ENCODE measurements around the gene PHACTR1.

Gene PHACTR1

DNA sequence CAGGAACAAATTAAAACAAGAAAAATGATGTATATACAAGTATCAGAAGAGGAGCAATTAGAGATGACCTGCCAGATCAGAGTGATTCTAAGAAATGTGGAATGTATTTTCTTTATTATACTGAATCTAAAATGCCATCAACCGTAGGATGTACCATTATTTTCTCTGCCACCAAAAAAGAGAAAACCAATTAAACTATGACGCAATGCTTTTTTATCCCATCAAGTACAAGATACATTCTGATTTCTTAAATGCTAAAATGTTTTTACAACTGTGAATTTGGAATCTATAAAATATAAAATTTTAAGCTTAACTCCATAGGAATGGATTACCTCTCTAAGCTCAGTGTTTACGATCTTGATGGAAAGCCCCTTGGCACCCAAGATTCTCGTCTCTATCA, 85.9 kb downstream of the PHACTR1 start:
- DNase-seq = no peak

DNA sequence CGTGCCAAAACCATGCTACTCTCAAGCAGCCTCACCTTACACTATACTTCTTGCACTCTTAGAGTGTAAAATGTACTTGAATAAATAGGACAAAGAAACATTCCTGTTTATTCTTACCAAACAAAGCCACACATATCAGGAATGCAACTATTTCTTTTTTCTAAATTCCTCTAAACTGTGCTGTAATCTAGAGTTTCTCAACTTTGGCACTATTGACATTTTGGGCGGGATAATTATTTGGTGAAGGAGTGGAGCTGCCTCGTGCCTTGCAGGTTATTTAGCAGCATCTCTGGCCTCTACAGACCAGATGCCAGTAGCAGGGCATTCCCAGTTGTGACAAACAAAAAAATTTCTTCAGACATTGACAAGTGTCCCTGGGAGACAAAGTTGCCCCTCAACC, 86.9 kb downstream of the PHACTR1 start:
- no peak for DNase-seq

DNA sequence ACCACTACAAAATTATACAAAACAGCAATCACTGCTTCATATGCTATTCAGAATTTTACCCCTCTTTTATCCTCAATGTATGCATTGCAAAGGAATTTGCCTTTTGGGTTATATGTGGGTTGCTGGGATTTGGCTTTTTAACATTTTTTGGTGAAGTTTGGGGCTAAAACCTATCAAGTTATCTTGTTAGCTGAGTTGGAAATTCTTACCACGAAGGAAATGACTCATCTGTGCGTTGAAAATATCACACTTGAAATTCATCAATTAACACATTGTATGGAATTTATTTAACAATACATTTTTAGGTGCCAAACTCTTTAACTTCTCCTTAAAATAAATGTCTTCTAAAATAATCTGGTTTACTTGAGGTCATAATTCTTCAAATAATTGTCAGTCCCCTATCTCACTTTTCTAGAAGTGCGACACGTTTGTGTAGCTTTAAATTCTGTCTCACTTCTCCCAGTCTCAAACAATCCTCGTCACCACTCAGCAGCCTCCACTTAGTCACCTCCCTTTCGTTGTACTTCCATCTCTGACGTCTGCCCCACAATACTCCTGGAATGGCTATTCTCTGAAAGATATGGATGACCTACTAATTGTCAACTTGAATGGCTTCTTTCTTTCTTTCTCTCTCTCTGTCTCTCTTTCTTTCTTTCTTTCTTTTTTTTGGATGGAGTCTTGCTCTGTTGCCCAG, 88.5 kb downstream of the PHACTR1 start:
- DNase-seq = no peak

DNA sequence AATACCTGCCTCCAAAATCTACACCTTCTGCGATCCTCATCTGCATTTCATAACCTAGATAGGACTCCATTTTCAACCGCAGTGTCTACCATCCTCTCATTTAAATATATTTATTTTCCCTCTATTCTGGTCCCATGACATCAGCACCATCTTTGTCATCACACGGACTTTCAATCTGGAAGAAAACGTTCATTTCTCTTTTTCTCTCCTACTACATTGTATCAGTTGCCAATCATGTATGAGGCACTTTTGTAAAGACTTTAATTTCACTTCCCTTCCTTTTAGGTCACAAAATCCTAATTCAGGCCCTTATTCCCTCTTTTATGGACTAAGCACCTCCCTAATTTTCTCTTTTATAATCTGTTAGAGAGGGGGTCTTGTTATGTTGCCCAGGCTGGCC, 89.6 kb downstream of the PHACTR1 start:
- no peak for DNase-seq

DNA sequence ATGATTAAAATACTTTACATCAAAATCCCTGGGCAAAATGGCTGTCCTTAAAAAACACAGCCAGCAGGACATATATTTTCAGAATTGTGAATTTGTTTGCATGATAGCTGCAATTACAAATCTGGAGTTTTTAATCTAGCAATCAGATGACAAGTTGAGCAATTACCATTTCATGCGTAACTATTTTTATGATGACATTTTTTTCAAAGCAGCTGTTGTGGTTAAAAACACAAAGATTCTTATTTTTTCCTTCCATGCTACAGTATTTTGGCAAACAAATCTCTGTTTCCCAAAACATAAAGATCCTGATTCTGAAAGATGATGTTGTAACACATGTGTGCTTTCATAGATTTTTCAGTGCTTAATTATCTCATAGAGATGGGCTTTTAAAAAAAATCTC, 90.2 kb downstream of the PHACTR1 start:
- no peak for DNase-seq

DNA sequence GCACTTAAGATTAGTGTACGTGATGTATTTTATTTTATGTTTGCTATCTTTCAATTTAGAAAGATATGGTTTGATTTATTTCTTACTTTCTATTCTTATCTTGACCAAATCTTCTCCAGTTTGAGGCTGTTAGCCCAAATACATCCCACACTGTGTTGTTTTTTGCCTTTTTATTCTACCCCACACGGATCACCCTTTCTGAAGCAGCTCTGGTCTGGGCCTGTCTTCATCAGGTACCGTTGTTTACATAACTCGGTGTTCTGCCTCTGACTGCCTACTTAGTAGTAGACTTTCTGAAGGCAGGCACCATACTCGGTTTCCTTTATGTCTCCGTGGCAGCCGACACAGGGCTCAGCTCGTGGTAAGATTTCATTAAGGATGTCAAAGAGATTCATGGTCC, 95.0 kb downstream of the PHACTR1 start:
- DNase-seq = no peak

DNA sequence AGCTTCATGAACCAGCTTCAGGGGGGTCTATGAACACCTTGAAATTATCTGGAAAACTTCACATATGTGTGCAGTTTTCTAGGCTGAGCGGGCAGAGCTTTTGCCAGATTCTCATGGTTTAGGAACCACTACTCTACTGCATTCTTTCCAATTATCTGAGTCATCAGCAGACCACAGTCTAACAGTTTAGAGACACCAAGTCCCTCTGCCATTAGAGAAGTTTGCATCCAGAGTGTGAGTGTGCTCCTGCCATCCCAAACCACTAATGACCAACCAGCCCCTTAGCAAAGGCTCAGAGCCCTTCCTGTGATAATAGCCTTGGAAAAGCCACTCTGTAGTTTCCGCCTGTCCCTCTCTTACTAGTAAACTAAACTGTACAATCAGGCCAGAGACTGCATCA, 96.8 kb downstream of the PHACTR1 start:
- DNase-seq = no peak

DNA sequence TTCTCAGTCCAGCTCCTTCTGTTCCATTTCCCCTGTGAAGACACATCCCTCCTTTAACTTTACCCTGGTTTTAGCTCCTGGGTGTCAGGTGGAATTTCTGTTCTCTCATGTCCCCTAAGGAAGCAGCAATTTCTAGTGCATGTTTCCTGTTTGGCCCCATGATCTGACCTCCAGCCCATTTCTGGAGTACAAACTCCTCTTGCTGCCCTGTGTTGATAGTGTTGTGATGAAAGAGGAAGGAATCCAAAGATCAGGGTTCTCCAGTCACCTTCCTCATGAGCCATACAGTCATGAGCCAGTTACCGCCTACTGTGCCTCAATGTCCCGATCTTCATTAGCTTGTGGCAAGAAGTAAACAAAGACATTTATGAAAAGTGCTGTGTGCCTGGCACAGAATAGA, 97.4 kb downstream of the PHACTR1 start:
- DNase-seq = no peak

DNA sequence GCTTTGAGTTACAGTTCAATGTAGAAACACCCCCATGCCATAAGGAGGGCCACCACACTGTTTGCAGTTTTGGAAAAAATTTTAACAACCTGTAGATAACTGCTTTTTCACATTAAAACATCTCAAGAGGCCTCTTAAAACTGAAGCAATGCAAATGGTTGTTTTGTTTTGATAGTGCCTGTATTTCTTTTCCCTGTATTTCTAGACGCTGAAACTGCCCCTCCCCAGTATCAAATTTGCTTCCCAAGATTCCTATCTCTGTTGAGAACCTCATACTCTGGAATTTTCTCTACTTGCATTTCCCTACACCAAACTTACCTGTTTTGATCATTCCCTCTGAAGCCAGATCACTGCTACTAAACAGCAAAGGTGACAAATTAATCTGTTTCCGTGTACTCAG, 98.5 kb downstream of the PHACTR1 start:
- DNase-seq = no peak

DNA sequence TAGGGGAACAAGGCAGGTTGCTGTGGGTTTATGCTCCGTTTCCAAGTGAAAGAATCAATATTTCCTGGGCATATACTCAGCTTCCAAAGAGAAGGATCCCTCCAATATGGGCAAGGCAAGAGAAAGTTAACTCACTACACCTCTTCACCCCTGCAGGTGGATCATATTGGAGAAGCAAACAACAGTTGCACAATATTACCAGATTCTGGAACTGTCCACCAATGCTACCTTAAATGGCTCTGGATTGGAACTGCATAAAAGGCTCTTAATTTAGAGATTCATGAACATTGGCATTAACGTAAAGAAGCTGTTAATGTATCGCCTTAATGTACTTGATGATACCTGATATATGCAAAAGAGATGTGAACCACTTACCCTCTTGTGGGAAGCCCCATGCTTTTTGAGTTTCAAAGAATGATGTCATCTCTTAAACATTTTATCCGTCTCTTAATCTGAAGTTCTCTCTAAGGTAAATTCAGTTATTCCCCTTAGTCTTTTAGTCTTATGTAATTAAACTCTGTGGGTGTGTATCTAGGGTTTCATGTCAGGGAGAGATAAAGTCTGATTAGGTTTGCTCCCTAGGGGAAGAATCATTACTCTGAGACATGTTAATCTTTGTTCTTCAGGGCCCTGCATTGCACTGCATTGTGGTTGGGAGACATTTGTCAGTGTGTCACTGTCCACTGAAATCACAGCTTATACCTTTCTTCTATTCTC, 99.5 kb downstream of the PHACTR1 start:
- no peak for DNase-seq

DNA sequence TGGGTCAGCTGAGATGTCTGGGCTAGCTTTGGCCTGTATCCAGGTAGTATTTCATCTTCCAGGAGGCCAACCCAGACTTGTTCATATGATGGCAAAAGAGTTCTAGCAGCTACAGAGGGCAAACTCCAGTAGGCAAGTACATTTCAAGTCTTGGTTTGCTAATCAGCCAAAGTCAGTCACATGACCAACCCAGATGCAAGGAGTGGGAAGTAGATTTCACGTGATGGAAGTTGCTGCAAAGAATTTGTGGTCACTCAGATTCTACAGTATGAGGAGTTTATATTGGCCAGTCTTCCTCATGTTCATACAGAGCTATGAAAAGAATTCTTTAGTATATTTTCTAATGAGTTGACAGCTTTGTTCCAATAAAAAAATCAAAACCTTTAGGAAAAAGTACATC, 101.8 kb downstream of the PHACTR1 start:
- no peak for DNase-seq

DNA sequence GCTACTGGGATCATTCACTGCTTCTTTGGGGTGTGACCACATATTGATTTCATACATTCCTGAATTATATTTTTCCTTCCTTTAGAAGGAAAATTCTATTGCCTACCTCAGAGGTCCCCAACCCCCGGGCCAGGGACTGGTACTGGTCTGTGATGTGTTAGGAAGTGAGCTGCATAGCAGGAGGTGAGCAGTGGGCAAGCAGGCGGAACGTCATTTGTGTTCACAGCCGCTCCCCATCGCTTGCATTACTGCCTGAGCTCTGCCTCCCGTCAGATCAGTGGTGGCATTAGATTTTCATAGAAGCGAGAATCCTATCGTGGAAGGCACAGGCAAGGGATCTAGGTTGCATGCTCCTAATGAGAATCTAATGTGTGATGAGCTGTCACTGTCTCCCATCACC, 107.3 kb downstream of the PHACTR1 start:
- no peak for DNase-seq

DNA sequence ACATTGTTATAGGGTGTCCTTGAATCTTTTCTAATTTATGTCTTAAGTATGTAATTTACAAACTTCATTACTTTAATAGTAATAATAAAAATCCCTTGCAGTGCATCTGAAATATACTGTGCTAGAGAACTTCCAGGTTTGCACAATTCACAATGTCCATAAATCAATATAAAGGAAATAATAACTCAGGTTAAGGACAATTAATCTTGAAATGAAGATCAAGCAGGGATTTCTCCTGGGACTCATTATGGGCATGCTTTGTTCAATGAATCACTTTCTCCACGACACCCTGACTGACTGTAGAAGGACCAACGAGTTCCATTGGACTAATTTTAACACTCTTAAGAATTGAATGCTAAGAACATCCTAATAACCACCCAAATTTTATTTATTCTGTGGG, 110.0 kb downstream of the PHACTR1 start:
- DNase-seq = no peak

DNA sequence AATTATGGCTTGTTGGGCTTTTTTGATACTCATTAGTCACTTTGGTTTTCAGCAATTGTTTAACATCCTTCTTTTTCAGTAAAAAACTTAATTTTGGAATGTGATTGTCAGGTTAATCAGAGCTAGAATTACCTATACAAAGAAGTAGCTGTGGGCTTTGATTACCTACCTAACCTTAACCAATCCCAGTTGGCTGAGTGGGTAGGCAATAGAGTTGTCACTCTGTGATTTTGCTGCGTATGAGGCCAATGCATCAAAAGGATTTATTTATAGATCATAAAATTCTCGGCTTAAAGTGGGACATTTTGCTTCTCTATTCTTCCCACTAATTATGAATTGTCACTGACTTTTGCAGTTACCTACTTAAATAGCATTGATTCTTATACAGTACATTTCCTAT, 111.4 kb downstream of the PHACTR1 start:
- no peak for DNase-seq

DNA sequence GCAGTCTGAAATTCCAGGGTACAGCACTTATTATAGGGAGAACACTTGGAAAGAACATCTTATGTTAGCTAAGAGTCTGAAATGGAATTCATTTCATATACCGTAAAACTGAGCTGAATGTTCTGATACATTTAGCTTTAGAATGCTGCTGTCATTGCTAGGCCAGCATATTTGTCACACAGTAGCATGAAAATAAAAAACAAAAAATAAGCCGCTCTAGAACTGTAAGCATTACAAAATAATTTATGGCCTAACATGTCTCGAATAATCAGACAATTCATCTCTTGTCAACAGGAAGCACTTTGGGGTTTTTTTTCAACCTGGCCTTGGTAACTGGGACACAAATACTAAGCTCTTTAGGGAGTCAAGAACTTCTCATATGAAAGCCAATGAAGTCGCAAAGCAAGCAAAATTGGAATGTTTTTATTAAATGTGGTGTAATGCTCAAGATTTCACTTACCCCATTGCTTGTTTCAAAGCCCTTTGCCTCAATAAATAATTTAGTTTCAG, 115.7 kb downstream of the PHACTR1 start:
- DNase-seq = no peak

DNA sequence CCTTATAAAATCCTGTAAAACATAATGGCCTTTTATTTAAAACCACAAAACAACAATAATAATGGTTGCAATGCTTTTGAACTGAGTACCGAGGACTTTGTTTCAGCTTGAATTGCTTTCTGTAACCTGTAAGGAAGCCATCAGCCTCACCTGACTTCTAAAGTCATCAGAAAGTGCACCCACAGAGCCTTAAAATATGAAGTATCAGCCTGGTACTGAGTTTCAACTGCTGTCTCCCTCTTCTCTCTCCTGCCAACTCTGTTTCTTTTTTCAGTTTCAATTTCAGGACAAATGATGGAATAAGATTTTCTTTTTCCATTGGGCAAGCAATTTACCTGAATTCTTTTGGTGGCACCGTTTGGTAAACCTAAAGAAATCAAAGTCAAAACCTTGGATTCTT, 119.4 kb downstream of the PHACTR1 start:
- no peak for DNase-seq

DNA sequence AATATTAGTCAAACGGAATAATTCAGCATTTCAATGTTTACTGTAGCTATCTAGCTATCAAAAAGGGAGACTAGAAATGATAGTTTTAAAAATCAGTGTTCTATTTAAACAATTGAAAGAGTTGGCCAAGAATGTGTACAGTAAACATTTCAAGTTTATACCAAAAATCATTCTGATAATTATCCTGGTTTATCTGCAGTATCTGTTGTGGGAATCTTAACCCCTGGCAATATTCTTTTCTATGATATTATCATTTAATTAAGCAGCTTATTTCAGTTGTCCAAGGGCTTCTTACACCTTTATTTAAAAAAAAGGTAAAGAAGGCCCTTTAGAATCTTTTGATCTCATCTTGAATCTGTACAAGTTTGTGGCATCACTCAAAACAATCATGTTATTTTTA, 125.1 kb downstream of the PHACTR1 start:
- DNase-seq = no peak

DNA sequence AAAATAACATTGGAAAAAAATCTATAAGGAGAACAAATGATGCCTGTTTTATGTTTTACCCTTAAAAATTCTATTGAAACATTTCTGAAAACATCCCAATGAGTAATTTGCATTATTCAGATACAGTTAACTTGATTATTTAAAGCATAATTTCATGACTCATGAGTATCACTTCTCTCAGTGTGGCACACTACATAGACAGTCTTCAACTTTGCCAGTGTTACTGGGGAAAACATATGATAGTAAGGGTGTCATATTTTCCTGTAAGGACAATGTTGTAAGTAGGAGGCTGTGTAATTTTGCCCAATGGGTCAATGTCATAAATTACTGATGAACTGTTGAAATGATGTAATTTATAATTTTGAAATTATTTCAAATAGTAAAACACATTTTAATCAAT, 125.5 kb downstream of the PHACTR1 start:
- DNase-seq = no peak

DNA sequence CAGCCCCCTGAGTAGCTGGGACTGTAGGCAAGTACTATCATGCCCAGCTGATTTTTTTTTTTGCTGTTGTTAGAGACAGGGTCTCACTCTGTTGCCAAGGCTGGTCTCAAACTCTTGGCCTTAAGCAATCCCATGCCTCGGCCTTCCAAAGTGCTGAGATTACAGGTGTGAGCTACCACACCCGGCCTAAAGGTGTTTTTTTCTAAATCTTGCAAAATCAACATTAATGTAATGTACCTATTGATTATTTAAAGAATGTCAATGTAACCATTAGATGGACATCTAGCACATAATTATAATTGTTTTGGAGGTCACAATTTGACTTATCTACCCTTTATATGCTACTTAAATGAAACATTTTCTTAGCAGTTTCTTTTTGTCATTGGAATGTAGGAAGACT, 126.1 kb downstream of the PHACTR1 start:
- DNase-seq = no peak

DNA sequence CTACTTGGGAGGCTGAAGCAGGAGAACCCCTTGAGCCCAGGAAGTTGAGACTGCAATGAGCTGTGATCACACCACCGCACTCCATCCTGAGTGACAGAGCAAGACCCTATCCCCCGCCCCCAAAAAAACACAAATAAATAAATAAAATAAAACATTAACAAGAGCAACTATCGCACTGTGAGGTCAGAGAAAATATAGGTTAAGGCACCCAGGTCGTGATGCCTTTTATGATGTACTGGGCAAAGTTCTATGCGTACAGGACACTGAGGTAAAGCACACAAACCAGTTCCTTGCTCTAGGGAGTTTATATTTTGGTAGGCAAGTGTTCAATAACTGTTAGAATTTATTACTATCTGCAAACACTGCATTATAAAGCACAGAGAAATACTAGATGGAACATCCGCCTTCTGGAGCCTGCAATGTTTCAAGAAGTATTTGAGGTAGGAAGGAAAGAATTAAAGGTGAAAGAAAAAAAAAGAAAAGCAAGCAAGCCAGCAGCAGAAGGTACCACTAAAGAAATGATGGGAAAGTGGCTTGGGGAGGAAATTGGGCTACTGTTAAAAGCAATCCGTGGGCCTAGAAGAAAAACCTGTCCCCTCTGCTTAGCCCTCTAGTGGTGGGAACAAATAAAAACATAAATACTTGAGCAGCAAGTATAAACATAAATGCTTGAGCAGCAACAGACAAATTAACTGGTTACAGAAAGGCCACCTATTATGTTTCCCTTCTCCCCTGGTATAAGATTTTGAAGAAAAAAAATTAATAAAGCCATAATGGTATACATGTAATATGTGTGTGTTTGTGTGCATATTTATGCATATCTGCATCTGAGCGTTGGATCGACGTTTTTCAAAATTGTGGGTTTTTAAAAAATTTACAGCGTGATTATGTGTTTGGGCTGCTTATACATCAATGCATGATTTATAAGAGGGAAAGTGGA, 128.0 kb downstream of the PHACTR1 start:
- DNase-seq = no peak

DNA sequence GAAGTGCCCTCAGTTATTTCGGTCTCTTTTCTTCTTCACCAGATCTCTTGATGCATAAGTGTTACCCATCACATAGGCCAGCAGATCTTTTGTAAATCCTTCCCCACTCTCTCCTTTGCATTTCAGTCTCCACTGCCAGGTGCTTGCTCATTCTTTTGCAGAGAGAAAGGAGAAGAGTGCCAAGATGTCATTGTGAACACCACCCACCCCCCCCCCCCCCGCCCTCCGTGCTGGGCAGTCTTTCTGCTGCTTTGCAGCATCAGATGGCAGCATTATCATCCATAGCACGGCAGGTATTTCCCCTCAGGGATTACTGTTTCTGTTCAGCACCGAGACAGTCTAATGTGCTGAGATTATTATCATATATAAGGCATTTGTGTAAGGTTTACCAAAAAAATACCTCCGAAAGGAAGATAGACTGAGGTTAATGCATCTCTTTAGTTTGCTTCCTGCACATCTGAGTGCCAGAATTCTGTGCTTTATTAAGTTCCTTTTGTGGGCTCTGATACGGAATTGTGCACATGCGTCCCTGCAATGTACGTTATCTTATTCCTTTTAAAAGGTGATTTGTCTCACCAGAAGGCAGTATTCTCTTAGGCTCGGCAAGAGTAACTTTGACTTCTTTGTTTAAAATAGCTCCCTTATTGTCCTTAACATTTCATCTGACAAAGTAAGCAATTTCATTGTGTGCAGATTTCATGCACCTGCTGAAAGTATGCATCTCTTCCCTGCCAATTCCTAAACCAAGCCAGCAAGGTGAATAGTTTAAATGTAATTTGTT, 128.8 kb downstream of the PHACTR1 start:
- DNase-seq = no peak
